A549 treated with AZD9567 at 1 μM for 4 hours (cell line): Measurements from ENCODE around the gene TJP2. TPM values are rescaled to one million over a fixed set of nuclear protein-coding genes. Genes with fewer than 3 reads are reported as not detected.

Source experiments
- total RNA-seq: library from RNA; stranded (reverse); fragments of 200-300 nt; extraction: Qiagen RNA extraction; gene quantifications from 5 replicates; pipeline ENCODE4 v1.2.3, GENCODE V29; 2022; ENCODE audit not compliant: insufficient read depth

Gene TJP2
- total RNA-seq = 3.1 to 5.2 TPM (median 3.6 TPM) in 5 replicates

GRCh38 chr9:69173891-69174615, at the start of gene TJP2:
TJP2 (plus strand) TSS chr9:69174277; CDS start chr9:69174373, 96 bp downstream.

Other genes starting within 250 kb of the TJP2 start
- gene PRKACG, start 160.2 kb upstream of the TJP2 start, total RNA-seq = not detected in 5 replicates
- 25.8 to 32.3 TPM (median 27.0 TPM) in 5 replicates for gene FXN, start 138.5 kb upstream of the TJP2 start, total RNA-seq
- 0.54 to 0.84 TPM (median 0.66 TPM) in 4 of 5 replicates, not detected in the other for gene ENTREP1, start 150.9 kb downstream of the TJP2 start, total RNA-seq